ENCODE results near the gene PHF23.

DNA sequence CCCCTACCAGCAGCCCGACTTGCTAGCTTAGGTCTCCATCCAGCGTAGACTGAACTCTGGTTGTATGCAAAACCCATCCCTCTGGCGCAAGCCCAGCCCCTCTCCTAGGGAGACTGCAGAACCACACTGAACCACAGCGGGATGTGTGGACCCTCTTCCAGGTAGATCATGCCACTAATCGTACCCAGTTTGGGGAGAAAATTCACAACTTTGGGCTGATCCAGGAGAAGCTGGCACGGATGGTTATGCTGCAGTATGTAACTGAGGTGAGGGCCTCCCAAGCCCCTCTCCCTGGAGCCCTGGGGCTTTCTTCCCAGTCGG lies 16.3 kb downstream of the PHF23 start:
- TF ChIP-seq, protein P1, sequence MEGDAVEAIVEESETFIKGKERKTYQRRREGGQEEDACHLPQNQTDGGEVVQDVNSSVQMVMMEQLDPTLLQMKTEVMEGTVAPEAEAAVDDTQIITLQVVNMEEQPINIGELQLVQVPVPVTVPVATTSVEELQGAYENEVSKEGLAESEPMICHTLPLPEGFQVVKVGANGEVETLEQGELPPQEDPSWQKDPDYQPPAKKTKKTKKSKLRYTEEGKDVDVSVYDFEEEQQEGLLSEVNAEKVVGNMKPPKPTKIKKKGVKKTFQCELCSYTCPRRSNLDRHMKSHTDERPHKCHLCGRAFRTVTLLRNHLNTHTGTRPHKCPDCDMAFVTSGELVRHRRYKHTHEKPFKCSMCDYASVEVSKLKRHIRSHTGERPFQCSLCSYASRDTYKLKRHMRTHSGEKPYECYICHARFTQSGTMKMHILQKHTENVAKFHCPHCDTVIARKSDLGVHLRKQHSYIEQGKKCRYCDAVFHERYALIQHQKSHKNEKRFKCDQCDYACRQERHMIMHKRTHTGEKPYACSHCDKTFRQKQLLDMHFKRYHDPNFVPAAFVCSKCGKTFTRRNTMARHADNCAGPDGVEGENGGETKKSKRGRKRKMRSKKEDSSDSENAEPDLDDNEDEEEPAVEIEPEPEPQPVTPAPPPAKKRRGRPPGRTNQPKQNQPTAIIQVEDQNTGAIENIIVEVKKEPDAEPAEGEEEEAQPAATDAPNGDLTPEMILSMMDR (IDR thresholded peaks at IDR 0.05) = no peak
- TF ChIP-seq POLR2A (IDR thresholded peaks at IDR 0.05) = no peak
